CD4-positive, alpha-beta T cell treated with Interleukin-6 for 4 hours (primary cell): ENCODE results near the gene WNT7B.

Source experiments
- DNase-seq: peaks from one replicate; pipeline ENCODE4 v3.0.0-alpha.2; 2020; ENCODE audit warnings: mixed read lengths

Gene WNT7B

DNA sequence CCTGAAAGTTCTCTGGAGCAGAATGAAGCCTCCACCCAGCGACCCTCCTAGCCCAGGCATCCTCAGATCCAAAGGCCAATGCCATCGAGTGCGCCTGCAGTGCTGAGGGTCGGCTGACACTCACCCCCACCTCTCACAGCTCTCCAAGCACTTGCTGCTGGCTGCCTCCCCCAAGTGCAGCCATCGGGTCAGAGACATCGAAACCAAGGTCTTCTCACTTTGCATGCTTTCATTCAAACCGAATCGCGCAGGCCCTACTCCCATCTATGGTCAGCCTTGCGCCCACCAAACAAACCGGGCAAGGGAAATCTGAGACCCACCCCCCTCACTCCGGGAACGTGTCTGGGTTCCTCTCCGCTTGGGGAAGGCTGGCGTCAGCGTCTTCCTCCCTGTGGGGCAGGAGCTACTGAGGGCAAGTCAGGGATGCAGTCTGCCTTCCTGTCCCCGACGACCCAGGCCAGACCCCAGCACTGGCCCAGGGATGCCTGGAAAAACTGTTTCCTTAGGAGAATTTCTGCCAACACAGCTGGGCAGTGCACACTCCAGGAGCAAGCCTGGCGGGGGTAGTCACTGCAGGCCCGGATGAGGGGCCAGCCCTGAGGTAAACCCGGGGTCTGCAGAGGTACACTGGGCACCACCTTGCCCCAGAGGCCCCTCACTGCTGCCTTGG is 7.0 kb downstream of the WNT7B start:
- no peak for DNase-seq

DNA sequence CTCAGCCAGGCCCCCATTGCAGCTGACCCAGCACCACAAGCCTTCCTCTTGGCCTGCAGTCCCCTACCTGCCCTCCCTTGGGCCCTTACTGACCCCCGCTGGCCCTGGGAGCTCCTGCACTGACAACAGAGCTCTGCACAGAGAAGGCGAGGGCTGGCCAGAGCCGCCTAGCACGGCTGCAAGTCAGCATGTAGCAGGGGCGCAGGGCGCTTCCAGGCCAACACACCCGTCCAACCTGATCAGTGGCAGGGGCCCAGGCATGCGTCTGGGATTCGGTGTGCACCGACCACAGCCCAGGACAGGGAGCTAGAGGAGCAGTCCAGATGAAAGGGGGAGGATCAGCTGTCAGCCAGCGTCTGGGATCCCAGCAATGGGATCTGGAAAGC is 7.6 kb downstream of the WNT7B start:
- no peak for DNase-seq

DNA sequence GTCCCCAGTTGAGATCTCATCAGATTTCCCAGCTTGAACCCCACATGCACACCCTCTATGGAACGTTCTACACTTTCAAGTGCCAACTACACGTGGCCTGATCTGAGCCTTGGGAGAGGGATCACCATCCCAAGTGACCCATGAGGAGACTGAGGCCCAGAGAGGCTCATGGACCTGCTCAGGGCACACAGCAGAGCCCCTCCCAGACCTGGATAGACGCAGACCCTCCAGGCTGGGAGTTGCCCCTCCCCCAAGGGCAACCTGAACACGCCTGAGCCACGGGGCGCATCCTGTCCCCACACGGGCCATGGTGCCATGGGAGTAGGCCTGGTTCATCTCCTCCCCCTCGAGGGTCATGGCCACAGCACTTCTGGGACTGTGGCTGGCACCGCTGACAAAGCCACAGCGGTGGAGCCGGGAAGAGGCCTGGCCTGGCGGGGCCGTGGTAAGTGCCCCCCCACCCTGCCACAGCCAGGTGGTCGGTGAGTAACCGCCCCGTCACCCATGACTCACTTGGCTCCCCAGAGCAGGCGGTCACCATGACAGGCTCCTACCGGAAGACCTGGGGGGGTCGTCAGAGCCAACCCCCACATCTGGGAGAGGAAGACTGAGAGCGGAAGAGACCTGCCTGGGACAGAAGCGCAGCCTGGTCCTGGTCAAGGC is 8.1 kb downstream of the WNT7B start:
- no peak for DNase-seq

DNA sequence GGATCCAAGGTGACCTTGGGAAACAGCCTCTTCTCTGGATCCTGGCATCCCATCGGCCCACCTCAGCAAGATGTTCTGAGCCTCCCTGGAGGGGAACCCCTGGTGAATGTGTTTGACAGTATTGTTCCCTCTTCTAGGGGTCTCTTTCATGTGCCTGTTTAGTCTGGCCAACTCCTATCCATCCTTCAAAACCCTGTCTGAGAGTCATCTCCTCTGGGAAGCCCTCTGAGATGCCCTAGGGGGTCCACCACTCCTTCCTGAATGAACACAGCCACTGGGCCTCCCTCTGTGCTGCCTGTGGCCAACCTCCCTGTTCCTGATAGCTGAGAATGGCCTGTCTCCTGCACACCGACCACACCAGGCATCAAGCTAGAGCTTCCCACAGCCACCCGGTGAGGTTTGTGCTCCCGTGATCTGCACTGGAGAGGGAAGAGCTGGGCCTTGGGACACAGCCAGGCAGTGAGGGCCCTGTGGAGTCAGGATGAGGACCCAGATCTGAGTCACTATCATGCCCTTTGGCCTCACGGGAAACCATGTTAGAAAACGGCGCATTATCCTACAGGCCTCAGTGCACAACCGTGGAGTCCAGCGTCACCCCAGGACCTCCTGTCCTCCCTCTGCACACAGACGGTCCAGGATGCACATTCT is 8.8 kb downstream of the WNT7B start:
- DNase-seq: no peak

DNA sequence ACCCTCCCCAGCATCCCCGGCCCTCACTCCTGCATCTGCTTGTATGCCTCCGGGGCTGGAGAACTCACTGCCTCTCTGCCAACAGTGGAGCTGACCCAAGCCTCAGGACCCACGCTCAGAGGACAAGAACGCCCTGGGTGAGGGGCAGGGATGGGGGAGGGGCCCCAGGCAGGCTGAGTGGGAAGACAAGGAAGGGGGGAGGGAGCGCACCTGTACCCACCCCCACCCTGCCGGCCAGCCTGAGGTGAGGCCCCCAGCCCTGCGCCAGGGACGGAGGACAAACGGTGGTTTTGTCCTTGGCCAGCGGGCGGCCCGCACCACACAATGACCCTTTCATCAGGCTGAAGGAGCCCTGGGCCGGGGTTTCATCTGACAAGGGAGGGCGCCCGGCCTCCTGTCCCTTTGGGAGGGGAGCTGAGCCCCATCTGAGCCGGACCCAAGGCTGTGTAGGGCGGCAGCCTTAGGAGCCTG is 10.0 kb downstream of the WNT7B start:
- no peak for DNase-seq

DNA sequence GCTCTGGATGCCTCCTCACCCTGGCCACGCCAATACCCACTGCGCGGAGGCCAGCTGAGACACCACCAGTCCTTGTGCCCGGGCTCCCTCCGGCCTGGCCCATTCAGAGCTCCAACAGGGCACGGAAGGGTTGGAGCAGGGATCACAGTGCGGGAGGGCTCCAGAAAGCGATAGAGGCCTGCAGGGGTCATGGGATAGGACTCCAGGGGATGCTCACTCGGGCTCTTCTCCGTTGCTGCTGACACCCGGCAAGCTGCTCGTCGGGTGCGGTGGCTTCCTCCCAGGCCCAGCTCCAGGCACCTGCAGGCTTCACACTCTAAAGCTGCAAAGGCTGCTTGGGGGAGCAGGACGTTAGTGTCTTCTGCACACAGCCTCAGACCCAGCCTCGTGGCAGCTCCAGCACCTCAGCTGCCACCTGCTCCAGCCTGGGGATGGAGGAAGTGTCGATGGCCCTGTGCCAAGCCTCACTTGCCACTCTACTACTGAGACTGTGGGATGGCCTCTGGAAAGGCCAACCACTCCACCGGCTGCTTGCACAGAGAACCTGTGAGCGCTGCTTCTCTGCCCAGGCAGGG is 10.6 kb downstream of the WNT7B start:
- no peak for DNase-seq

DNA sequence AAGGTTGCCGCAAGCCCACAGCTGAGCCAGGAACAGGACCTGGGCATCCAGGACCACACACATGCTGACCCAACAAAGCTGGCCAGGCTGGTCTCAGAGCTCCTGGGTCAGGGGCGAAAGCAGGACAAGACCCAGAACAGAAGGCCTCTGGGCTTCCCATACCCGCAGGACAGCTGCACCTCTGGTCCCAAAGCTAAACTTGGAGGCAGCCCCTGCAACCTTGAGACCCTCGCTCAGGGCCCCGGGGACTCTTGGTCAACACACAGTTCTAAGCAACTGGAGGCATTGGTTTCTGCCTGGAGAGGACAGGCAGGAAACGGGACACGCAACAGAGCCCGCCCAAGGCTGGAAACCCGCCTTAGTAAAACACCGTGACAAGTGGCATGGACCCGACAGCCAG is 11.4 kb downstream of the WNT7B start:
- no peak for DNase-seq

DNA sequence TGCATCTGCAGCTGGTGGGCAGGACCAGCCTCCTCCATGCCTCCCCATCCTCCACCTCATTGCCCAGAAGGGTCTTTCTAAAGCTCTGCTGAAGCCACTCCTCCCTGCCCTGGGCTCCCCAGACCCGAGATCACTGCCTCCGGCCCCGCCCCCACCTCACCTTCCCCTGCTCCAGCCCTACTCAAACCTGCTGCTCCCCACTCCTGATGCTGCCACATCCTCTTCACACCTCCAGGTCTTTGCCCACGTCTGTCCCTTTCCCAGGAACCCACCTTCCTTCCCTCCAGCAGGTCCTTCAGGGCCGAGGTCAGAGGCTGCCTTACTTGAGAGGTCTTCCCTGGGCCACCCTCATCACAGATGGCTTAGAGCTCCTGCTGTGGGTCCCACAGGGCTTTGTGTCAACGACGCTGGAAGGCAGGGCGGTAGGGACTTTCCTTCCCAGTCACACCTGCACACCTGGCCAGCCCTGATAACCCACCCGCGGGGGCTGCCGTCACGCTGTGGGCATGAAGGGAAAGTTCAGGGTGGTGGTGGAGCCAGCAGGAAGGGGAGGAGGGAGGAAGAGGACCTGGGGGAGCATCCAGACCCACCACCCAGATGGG is 11.9 kb downstream of the WNT7B start:
- no peak for DNase-seq

DNA sequence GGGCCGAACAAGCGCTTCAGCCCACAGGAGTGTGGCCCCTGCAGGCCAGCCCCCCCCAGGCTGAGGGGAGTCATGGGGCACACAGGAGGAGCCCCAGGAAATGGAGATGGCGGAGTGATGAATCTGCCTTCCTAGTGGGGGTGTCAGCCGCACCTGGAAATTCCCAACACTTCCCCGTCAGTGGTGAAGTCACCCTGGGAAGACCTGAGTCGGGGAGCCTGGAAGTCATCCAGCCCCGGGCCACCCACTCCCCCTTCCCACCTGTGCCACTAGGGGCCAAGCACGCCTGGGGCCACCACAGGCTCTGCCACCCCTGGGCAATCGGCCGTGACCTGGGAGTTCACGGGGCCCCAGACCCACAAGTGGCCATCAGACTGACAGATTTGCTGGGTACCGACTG is 12.6 kb downstream of the WNT7B start:
- no peak for DNase-seq

DNA sequence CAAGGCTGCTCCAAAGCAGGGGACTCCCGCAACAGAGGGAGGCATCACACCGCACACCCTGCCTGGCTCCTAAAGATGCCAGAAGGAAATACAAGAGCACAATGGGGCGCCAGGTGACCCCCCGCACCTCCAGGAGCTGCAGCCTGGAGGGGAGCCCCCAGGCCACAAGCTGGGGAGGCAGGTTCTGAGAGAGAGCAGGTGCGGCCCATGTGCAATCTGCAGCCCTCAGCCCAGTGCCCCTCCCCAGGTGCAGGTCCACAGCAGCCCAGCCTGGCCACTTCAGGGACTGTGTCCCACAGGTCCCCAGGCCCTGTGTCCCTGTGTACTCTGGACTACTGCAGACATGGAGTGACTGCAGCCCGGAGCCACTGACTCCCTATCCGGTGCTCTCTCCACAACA is 13.1 kb downstream of the WNT7B start:
- DNase-seq: no peak

DNA sequence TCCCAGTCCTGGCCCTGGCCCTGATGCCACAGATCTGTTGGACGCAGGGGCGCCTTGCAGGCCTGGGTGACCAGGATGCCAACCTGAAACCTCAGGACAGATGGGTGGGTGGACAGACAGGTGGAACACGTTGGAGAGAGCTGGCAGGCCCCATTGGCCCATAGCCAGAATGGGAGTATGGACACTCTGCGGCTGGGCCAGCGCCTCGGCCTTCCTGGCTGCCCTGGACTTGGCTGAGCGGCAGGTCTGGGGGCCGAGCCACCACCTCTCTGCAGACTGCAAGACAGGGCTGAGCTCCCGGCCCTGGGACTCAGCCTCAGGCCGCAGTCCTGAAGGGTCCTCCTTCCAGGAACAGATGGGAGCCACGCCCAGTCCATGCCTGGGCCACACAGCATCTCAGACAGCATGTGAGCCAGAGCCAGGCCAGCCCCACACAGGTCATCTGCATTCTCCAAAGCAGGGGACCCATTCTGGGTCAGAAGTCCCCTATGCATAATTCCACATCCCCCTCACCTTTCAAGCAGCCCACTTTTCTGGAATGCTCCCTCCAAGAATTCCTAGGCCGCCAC is 14.1 kb downstream of the WNT7B start:
- no peak for DNase-seq

DNA sequence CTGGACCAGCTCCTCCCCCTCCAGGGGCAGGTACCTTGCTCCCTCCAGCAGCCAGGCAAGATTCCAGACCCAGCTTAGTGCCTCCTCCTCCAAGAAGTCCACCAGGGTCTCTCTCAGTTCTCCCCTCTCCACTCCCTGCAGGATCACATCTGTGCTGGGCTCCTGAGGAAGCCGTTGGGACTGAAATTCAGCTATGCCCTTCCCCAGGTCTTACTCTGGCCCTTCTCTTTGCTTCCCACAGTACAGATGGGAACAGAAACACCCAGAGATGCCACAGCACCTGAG is 14.6 kb downstream of the WNT7B start:
- no peak for DNase-seq

DNA sequence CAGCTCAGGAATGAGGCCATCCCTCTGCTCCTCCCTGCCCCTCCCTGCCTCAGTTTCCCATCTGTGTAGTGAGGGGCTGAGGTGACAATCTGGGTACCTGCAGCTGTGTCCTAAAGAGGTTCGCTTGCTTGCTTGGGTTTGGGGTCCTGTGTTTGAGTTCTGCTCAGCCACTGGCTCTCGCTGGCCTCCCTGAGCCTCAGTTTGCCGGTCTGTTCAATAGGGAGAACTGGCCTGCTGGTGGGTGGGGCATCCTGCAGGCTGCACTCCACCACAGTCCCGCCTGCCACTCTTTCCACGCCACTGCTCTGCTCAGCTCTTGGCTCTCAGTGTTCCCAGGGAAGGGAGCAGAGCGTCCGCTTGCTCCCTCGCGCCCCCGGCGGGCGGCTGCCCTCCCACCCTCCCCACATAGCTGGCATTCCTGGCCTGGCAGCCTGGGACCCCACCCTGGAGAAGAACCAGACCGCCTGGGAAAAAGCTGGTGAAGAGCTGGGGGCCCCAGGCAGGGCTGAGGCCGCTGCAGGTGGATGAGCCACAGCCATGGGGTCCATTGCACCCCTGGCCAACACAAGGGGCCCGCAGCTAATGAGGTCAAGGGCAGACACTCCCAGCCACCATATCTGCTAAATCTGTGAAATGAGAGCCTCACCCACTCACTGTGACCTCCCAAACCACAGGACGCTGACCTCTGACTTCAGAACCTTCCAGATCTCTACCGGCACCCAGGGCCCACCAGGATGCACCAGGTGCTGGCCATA is 15.1 kb downstream of the WNT7B start:
- DNase-seq: no peak

DNA sequence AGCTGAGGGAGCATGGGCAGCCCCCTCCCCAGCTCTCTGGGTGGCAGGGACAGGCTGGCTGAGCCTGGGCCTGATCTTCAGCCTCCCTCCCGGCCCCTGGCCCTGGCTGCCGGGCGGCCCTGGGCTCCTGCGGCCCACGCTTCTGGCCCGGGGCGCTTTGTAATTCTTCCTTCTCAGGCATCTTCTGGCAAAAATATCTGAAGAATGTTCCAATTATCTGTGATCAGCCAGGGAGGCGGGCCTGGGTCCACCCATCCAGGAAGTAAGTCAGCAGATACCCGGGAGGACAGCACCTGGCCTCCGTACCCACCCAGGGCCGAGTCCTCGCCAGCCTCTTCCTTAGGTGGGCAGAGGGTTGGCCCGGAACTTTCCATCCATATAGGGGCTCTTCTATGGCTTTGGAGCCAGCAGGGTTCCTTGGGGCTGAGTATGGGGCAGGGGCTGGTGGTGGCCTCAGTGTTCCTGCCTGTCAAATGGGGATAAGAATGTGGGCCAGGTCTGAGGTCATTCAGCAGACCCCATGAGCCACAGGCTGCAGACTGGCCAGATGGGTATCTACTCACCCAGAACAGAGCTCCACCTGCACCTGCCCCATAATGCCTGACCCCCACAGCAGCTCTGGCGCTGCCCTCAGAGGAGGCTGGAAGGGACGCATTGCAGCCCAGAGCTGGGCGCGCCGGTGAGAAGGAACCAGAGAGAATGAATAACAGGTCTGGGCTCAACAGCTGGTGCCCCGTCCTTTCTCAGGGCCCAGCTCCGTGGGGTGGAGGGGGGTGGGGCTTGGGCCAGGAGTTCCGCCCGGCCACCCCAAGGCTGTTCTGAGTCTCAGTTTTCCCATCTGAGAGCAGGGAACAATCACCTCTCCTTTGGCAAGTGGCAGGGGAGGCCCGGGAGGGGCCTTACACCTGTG is 16.2 kb downstream of the WNT7B start:
- no peak for DNase-seq

DNA sequence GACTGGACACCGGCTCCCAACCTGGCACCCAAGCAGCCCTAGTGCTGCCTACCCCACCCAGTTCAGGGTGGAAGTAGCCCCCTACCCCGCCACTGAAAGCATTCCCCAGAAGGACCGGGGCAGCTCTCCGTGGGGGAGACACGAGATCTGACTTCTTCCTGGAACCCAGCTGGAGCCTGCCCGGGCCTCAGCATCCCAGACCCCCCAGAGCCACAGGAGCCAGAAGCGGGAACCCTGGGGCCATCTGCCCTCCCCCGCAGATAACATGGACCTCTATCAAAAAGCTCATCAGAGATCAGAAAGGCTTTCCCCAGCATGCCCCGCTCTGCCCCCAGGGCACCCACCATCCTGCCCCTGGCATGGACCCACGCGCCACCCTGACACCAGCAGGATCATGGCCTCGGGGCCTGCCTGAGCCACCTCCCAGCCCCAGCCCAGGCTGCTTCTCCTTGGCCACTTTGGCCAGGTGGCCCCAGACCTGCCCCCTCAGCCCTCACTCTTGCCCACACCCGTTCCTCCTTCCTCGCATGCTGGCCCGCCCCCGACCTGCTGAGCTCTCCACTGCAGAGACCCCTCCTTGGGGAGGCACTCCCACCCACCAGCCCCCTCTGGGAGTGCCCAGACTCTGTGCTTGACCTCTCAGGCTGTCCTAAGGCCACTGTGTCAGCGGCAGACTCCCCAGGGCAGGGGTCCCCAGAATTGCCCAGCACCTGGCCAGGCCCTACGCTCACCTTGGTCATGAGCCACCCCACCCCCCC is 17.1 kb downstream of the WNT7B start:
- DNase-seq: no peak

DNA sequence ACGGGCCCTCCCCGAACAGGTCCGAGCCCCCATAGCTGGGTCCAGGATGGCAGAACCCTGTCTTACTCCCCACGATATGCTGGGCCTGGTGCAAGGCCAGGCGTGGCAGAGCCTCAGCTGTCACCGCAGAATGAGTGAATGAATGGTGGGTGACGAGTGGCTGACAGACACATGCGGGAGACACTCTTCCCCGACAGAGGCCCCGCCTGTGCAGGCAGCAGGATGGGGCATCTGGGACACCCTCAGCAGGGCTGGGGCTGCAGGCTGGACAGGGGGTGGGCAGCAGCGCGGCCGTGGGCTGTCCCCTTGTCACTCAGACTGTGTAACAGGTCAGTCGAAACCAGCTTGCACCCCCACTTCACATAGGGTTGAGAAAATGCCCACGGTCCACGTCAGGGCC is 18.0 kb downstream of the WNT7B start:
- DNase-seq: no peak

DNA sequence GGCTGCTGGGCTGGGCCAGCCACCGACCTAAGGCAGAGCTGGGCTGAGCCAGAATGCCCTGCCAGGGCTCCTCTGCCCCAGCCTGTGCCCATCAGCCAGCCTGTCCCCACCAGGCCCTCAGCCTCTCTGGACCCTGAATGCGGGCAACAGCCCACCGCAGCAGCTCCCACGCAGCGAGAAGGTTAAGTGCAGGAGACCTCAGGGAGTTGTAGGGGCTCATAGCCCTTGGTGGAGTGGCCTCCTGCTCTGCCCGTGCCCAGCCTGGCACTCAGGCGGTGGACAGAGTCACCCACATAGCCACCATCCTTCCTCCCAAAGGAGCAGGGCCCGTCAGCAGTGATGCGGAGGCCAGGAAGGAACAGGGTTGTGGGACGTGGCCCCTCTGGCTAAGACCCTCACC is 19.1 kb downstream of the WNT7B start:
- DNase-seq: no peak

DNA sequence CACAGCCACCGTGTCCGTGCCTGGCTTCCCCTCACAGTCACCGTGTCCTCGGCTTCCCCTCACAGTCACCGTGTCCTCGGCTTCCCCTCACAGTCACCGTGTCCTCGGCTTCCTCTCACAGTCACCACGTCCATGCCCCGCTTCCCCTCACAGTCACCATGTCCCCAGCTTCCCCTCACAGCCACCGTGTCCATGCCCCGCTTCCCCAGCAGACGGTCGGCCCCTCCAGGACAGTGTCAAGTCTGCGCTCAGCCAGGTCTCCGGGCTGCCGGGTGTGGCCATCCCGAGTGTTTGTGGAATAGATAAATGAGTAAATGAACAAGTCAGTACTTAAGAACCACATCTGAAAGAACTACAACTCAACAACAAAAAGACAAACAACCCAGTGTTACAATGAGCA is 23.8 kb downstream of the WNT7B start:
- DNase-seq: no peak

DNA sequence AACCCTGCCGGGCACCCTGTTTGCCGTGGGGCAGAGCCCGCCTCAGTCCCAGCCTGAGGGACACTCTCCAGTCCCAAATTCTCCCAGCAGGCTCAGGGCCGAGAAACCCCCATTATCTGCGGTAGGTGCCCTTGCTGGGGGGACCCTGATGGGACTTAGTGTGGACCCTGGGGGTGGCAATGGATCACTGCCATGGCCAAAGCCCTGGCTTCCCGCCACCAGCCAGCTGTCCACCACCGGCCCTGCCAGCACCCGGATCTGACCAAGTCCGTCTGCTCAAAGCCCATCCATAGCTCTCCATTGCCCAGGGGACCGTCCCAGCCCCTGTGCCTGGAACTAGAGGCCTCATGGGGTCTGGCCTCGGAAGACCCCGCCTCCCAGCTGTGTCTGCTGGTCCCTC is 24.4 kb downstream of the WNT7B start:
- no peak for DNase-seq

DNA sequence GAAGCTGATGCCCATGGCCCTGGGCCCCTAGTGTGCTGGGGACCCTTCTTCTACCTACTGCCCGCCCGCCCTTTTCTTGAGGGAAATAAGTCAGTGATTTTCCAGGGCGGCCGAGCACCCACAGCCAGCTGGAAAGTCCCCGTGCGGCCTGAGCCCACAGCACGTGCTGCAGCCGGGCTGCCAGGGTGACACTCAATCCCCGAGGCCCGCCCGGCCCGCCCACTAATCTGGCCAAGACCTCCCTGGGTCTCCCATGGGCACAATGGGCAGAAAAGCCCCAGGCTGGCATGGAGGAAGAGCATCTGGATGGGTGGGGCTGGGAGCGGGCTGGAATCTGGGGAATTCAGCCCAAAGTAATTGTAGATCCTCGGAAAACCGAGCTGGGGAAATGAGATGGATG is 24.8 kb downstream of the WNT7B start:
- no peak for DNase-seq

DNA sequence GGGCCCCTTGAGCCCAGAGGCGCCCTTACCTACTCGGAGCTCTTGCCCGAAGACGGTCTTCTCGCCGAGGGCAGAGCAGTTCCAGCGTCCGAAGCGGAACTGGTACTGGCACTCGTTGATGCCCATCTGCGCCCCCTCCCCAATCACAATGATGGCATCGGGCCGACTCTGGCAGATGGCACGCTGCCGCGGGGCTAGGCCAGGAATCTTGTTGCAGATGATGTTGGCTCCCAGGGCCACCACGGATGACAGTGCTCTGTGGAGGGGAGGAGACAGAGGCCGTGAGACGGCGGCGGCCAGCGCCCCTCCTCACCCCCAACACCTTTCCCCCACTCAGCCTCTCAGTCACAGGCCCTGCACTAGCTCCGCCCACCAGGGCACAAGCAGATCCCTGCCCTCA is 27.1 kb downstream of the WNT7B start:
- no peak for DNase-seq
